Vagina (tissue), 2 donors: ENCODE data around the gene TEKT1.
"Not testable (repeated sequence)": the region's sequence is repeated elsewhere in the genome, so short reads cannot be mapped to it uniquely, and the experiment has no call there.

Experiments used
- POLR2A ChIP-seq, 2 donors: fragments of 450-650 bp; IDR thresholded peaks; one replicate each; pipeline ENCODE4 v1.6.1; 2017; ENCODE audit warnings: antibody characterized with exemption in 2 of 2, mild to moderate bottlenecking in 2 of 2, moderate library complexity in 2 of 2
- POLR2AphosphoS5 ChIP-seq, 2 donors: sonication (generic); formaldehyde crosslinking; IDR thresholded peaks; one replicate each; pipeline ENCODE4 v1.9.0; 2017; ENCODE audit warnings: antibody characterized with exemption in 2 of 2, mild to moderate bottlenecking in 2 of 2, low read depth in 1 of 2; ENCODE audit not compliant: insufficient read depth in 1 of 2
- TF ChIP-seq, protein P1 (sequence below), 3 experiments: fragments of 450-650 bp in 2 of 3; fragments of 200-600 bp in 1 of 3; sonication (generic) in 1 of 3; IDR thresholded peaks; one replicate each; pipeline ENCODE4 v1.5.1; 2017 to 2019; ENCODE audit warnings: antibody characterized with exemption in 3 of 3, mild to moderate bottlenecking in 2 of 3, moderate library complexity in 2 of 3

DNA sequence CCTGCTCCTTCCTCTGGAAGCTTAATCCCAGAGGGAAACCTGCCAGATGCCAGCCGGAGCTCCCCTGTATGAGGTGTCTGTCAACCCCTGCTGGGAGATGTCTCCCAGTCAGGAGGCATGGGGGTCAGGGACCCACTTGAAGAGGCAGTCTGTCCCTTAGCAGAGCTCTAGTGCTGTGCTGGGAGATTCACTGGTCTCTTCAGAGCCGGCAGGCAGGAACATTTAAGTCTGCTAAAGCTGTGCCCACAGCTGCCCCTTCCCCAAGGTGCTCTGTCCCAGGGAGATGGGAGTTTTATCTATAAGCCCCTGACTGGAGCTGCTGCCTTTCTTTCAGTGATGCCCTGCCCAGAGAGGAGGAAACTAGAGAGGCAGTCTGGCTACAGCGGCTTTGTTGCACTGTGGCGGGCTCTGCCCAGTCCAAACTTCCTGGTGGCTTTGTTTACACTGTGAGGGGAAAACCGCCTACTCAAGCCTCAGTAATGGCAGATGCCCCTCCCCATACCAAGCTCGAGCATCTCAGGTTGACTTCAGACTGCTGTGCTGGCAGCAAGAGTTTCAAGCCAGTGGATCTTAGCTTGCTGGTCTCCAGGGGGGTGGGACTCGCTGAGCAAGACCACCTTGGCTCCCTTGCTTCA, 17.1 kb upstream of the TEKT1 start:
- TF ChIP-seq POLR2AphosphoS5 (IDR thresholded peaks at IDR 0.05; ENCODE audit: insufficient read depth in 1 of 2, low read depth in 1 of 2); POLR2A (IDR thresholded peaks at IDR 0.05): not testable (repeated sequence)
- TF ChIP-seq, protein P1, sequence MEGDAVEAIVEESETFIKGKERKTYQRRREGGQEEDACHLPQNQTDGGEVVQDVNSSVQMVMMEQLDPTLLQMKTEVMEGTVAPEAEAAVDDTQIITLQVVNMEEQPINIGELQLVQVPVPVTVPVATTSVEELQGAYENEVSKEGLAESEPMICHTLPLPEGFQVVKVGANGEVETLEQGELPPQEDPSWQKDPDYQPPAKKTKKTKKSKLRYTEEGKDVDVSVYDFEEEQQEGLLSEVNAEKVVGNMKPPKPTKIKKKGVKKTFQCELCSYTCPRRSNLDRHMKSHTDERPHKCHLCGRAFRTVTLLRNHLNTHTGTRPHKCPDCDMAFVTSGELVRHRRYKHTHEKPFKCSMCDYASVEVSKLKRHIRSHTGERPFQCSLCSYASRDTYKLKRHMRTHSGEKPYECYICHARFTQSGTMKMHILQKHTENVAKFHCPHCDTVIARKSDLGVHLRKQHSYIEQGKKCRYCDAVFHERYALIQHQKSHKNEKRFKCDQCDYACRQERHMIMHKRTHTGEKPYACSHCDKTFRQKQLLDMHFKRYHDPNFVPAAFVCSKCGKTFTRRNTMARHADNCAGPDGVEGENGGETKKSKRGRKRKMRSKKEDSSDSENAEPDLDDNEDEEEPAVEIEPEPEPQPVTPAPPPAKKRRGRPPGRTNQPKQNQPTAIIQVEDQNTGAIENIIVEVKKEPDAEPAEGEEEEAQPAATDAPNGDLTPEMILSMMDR (IDR thresholded peaks at IDR 0.05): not testable (repeated sequence)
